HG03108 (cell line): ENCODE data around the gene POR.
A peak's percentile ranks its signal among the peaks of the same experiment; 100 is the strongest.

ENCODE experiments used
- ATAC-seq: cut with Tn5 transposase; IDR thresholded peaks from one replicate; pipeline ENCODE4 v1.9.1; 2021; ENCODE audit warnings: moderate library complexity; ENCODE audit not compliant: unreplicated experiment

POR gene

DNA sequence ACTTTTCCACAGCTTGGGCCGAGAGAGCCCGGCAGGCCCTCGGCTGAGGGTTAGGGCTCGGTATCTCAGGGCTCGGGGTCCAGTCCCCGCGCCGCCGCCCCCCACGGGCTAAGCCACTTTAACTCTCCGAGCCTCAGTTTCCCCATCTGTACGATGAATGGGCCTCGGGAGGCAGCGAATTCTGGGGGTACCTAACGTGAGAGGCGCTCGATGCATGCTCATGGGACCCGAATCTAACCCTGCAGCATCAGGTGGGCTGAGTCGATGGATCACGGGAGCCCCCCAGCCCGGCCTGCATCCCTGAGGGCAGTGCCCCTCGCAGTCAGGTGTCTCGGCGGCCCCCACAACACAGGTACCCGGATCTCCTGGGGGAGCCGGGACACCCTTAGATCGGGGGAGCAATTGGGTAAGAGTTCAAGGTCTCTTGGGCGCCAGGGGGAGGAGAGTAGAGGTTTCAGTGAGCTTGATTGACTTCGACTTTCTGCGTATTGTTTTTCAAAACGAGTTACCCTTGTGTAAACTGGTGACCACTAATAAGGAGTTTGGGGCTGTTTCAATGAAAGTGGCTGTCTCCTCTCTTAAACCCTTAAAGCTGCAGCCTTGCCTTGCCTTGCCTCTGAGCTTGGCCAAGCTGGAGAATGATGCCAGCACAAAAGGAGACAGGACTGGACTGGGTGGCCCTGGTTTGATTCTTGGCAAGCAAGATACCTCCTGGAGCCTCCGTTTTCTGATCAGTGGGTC lies 631 bp downstream of the POR start:
- no peak for ATAC-seq

DNA sequence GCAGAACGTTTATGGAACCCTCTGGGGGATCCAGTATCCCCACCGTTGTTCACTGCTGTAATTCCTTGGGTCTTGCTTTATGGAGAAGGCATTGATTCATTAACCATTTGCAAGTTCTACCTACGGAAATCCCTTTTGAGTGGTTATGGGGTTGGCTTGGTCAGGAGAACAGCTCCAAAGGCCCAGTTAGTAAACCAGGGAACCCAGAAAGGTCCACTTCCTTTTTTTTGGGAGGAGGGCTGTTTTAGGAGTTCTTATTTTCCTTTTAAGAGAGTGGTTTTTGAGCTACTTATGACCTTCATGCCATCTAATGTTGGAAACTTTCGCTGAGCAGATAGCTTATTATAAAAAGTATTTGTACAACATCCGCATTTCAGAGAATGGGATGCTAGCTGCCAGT lies 1.3 kb downstream of the POR start:
- no peak for ATAC-seq

DNA sequence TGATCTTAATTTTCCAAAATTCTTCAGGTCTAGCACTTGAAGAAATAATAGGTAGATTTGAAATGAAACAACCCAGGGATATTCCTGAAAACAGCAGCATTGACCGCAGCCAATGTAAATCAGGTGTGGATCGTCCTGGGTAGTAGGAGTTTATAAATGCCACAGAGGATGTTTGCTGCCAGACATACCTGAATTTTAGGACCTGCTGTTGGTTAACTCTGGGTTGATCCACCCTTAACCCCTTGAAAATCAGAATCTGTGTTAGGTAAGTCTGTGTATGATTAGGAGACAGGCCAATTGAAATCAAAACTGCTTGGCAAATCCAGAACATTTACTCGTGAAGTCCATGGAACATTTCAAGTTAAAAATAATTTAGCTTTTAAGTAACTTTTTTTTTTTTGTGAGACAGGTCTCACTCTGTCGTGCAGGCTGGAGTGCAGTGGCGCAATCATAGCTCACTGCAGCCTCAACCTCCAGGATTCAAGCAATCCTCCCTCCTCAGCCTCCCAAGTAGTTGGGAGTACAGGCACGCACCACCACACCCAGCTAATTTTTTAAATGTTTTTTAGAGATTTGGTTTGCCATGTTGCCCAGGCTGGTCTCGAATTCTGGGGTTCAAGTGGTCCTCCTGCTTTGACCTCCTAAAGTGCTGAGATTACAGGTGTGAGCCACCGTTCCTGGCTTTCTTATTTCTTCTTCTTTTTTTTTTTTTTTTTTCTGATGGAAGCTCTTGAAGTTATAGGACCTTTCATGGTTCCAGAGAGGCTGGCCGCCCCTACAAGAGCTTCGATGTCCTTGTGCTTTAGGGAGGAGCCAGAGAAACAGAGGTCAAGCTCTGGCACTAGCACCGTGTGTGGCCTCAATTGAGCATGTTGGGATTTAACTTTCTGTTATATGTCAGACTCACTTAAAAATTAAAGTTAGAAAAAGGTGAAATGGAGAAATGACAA lies 2.0 kb downstream of the POR start:
- ATAC-seq: no peak

DNA sequence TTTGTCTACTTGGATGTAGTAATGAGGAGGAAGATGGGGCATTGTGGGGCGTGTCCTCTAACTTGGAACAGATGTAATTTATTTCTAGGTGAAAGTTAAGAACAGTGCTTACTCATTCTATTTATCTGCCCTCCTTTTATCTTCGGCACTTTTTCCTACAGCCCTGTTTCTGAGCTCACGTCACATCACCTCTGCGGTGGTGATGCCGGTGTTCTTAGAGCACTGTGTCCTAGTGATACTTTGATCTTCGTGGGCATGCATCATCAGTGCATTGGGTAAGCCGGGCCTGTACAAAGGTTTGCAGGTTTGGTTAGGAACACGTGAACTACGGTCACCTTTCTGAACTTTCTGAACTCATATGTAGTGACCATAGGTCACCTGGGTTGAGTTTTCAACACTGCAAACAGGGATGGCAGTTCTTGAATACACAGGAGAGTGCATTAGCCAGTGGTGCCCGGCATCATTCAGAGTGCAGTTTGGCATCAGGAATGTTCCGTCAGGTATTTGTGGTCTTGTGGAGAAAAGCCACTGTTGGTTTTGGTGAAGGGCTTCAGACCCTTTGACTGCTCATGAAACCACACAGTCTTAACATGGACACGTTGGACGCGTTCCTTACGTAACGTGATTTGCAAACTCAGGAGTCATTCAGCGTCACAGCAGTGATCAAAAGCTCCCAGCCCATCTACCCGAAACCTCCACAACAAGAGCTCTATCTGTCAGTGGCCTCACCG lies 5.6 kb downstream of the POR start:
- no peak for ATAC-seq

DNA sequence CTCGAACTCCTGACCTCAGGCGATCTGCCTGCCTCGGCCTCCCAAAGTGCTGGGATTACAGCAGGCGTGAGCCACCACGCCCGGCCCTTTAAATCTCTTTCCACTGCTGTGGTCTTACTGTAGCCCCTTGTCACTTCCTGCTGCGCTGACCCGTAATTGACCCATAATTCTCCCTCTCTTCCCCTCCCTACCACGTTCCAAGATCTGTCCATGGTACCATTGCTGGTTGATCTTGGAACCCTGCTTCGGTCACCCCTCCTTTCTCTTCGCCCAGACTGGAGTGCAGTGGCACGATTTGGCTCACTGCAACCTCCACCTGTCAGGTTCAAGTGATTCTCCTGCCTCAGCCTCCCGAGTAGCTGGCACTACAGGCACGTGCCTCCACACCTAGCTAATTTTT lies 6.5 kb downstream of the POR start:
- ATAC-seq: no peak

DNA sequence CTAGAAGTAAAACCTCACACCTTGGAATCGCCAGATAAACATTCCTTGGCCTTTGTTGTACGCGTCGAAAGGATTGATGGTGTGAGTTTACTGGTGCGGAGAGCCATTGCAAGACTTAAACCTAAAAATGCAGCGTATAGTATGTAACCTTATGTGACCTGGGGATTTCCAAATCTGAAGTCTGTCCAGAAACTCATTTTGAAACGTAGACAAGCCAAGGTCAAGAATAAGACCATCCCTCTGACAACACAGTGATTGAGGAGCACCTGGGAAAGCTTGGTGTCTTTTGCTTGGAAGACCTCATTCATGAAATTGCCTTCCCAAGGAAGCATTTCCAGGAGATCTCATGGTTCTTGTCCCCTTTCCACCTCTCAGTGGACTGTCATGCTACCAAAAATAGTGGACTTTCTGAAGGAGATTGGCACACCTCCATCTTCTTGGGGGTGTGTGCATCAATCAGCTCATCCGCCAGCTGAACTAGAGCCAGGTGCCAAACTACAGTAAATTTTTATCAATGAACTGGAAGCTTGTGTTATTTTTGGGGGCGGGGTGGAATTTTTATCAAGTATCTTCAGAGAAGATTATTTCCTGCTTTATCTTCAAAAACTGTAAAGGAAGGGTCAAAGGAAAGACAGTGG lies 8.1 kb downstream of the POR start:
- ATAC-seq: no peak

DNA sequence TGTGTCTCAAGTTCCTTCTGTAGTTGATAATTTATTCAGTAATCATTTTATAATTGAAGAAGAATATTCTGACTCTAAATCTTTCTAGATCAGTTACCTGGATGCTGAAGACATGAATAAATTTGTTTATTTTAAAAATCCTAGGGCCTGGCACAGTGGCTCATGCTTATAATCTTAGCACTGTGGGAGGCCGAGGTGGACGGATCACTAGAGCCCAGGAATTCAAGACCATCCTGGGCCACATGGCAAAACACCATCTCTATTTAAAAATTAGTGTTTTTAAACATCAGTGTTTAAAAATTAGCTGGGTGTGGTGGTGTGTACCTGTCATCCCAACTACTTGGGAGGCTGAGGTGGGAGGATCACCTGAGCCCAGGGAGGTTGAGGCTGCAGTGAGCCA lies 9.3 kb downstream of the POR start:
- ATAC-seq: no peak

DNA sequence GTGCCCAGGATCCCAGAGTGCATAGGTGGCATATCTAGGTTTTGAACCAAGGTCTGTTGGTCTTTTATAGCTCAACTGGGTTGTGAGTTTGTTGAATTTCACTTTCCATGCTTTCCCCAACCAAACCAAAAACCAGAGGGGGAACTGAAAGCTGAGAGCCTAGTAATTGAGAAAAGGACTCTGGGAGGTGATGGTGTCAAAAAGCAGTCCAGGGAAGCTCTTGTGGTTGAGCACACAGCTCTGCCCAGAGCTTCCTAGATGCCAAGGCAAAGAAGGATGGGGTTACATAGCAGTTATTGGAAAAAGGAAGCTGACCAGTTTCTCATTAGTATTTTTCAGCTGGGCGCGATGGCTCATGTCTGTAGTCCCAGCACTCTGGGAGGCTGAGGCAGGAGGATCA lies 9.9 kb downstream of the POR start:
- ATAC-seq: no peak

DNA sequence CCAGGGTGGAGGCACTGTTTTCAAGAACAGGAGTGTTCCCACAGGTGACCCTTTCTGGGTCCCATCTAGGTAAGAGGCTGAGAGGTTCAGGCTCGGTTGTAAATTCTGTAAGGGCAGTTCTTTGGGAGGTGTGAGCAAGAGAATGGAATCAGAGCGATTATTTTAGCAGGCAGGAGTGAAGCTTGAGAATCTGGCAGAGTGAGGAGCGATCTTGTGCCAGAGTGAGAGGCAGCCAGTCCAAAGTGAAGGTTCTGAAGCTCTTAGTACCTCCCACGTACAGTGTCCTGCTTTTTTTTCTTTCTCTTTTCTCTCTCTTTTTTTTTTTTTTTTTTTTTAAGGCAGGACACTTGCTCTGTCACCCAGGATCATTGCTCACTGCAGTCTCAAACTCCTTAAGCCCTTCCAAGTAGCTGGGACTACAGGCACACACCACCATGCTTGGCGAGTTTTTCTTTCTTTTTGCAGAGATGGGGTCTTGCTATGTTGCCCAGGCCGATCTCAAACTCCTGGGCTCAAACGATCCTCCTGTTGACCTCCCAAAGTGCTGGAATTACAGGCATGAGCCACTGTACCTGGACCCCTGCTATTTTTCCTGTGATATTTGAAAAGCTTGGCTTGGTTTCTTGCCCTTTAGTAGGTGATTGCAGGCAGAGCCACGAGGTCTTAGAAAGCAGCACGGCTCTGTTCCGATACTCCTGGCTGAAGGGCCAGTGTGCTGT lies 10.9 kb downstream of the POR start:
- no peak for ATAC-seq

DNA sequence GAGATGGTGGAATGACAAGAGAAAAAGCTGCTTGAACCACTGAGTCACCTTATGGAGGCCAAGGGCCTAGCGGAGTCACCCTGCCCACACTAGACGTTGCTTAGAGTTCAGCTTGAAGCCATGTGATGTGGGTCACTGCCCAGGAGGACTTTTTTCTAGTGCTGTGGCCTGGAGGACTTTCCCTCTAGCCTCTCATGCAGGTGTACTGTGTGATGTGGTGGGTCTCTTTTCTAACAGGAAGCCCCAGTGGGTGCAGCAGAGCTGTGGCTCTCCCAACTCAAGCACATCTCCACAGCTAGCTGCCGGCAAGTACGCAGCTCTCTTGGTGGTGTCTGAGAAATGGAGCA lies 13.6 kb downstream of the POR start:
- ATAC-seq: peak; percentile 87

DNA sequence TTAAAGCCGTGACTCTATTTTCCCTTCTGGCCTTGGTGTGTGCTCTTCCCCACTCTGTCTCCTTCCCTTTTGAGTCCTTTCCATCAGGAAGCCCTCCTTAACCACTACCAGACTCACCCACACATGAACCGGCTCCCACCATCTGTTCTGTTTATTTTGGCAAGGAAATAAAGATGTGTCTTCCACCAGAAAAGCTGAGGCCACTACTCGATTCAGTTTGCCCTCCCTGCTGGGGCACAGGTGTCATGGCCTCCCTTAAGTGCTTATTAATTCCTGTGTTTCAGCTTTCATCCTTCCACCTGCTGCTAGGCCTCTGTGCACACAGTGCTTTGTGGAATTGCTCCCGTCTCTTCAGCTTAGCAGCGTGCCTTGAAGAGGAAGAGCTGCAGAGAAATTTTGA lies 16.7 kb downstream of the POR start:
- no peak for ATAC-seq

DNA sequence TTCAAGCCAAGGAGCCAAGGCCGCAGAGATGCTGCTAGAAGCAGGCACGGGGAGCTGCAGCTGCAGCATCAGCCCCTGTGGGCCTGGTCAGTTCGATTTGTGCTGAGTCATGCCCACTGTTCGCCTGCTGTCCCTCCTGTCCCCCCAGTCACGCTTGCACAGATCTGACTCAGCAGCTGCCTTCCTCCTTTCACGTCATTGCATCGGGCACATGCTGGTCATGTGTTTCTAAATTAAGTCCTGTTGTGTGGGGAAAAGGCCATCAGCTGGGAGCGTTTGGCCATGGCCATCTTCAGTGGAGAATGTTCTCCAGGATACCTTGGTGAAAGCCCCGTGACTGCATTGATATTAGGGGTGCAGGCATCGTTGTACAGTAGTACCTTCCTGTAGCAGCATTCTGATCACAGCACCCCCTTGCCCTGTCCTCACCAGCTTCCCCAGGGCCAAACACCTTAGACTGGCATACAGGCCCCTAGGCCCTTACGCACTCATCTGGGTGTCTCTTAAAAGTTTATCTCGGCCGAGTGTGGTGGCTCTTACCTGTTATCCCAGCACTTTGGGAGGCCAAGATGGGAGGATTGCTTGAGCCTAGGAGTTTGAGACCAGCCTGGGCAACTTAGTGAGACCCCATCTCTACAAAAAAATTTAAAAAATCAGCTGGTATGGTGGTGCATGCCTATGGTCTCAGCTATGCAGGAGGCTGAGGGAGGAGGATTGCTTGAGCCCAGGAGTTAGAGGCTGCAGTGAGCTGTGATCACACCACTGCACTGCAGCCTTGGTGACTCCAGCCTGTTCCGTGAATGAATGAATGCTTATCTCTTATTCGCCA lies 23.2 kb downstream of the POR start:
- ATAC-seq: no peak

DNA sequence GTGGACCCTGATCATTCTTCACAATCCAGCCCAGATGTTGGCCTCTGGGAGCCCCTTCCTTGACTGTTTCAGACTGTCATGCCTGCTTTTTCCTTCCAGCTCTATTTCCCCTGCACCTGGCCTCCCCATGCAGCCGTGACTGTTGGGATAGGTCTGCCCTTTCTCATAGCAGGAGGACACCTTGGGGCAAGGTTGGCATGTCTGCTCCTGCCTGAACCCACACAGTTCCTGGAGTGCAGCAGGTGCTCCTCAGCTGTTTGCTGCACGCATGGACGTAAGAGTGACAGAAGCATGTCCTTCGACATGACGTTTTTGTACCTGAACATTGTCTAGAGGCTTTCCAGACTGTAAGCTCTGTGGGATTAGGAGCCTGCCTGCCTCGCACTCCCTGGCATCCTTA lies 24.0 kb downstream of the POR start:
- ATAC-seq: no peak

DNA sequence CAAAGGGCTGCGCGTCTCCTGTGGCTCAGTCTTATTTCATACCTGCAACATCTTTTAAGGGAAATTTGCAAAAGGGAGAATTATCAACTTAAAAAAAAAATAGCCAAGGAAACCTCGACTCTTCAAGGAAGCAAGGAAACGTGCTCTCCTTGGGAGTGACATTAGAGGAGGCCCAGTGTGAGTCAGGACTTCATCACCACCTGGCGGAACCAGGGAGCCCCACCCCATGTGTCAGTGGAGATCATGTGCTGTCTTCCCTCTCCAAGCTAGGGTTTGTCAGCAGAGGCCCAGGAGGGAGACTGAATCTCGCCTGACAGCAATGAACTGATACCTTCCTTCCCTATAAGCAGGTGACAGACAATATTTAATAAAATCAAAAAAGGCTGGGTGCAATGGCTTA lies 28.9 kb downstream of the POR start:
- no peak for ATAC-seq

DNA sequence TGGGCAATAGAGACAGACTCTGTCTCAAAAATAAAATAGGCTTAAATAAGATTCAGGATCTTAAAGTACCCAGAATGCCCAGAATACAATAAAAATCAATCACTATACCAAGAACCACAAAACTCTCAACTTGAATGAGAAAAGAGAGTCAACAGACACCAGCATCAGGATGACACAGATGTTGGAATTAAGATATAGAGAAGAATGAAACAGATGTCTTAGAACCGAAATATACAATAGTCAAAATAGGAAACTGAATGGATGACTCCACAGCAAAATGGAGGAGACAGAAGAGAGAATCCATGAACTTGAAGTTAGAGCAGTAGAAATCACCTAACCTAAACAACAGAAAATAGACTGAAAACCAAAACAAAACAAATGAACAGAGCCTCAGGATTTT lies 29.6 kb downstream of the POR start:
- no peak for ATAC-seq

DNA sequence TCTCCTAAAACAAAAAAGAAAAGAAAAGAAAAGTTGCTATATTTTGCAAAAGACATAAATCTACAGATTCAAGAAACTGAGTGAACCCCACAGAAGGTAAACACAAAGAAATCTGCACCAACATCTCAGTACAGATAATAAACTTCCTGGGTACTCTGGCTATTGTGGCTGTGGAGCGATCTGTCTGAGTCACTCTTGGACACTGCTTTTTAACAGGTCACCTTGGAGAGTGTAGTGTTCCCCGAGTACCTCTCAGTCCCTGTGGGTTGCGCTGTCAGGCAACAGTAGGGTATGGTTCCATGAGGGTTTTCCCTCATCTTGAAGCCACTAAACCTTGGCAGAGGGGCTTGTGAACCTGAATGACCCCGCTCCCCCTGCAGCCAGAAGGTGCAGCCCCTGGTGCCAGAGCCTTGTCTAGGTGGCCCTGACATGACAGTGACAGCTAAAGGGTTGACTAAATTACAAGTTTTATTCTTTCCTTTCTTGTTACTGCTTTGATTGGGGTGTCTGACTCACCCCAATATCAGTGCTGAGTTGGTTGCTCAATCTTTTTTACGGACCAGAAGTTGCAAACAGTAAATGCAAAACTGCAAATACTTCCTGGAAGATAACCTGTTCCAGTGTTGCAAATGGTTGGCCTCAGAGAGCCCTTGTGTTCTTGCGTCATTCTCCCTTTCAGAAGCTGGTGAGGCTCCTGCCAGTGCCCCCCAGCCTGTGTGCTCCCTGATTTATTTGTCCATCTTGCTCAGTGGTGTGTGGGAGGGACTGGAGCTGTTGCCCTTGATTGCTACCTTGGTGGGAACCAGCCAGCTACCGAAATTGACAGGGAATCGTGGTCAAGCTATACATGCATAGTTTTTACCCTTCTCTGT lies 30.6 kb downstream of the POR start:
- ATAC-seq: no peak

DNA sequence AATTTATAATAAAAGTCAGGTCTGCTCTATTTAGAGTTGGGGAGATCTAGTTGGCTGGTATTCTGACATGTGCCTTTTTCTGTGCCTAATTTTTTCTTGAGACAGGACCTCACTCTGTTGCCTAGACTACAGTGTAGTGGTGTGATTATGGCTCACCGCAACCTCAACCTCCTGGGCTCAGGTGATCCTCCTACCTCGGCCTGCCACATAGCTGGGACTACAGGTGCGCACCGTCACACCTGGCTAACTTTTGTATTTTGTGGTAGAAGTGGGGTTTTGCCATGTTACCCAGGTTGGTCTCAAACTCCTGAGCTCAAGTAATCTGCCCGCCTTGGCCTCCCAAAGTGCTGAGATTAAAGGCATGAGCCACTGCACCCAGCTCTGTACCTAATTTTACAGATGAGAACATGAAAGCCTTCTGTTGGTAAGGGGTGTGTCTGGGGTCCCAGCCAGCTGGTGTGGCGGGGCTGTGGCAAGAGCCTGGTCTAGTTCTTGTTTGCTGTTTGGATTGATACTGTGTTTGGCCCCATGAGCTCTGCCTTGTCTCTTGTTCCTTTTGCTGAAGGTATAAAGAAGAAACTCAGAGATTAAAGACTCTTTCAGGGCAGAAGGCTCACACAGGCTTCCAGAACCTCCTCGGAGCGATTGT lies 31.4 kb downstream of the POR start:
- ATAC-seq: no peak

DNA sequence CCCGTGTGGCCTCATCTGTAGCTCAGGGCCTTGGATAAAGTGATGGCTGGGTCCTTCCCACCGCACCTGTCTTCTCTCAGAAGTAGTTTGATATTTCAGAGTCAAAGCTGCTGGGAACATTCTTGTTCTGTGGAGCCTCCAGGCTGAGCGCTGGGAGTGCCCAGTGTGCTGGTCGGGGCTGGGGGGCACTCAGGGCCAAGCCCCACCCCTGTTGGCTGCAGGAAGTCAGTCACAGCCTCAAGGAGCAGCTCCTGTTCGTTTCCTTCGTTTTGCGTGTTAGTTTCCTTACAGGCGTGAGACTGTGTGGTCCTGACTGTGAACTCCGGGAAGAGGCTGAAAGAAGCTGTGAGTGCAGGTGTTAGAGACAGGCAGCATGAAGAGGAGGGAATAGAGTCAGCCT lies 33.2 kb downstream of the POR start:
- no peak for ATAC-seq
